GM18499 (cell line): ENCODE data around the gene PSMC1.
"Not testable (repeated sequence)": the region's sequence is repeated elsewhere in the genome, so short reads cannot be mapped to it uniquely, and the experiment has no call there.

Experiments
- ATAC-seq: cut with Tn5 transposase; IDR thresholded peaks from one replicate; pipeline ENCODE4 v1.9.1; 2021; ENCODE audit warnings: moderate number of reproducible peaks; ENCODE audit not compliant: insufficient read depth, unreplicated experiment

The PSMC1 gene

DNA sequence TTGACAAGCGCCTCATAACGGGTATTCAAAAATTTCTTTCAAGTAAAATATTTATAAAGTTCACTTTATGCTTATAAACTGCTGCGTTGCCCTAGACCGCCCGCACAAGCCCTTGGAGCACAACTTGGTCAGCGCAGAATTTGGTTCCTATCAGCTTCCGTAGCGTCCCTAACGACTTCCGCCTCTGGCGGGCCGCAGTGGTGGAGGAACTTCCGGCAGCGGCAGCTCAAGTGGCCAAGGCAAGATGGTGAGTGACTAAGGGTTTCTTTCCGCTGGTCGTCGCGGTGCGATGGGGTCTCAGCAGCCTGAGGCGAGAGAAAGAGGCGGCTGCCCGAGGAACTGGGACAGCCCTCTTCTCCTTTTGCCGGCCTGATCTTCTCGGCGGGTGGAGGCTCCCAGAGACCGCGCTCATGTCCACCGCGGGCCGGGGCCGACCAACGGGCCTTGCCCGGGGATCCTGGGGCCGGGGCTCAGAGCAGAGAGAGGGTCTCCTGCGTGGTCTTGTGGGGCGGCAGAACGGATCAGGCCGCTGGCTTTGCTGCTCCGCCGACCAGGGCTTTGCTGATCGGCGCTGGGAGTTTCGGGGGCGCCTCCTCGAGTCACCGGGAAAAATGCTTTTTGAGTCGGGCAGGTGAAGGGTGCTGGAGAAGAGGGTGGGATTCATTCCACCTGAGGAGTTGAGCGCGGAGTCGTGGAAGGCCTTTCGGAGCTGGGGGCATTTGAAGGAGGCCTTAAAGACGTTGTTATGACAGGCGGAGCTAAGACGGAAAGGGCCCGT is at the start of gene PSMC1:
Gene PSMC1, plus strand, starts transcription at position 200 of the 778 bp plus-strand sequence. Its CDS starts 45 bp downstream, at position 245.
- ATAC-seq = peak; percentile 90

DNA sequence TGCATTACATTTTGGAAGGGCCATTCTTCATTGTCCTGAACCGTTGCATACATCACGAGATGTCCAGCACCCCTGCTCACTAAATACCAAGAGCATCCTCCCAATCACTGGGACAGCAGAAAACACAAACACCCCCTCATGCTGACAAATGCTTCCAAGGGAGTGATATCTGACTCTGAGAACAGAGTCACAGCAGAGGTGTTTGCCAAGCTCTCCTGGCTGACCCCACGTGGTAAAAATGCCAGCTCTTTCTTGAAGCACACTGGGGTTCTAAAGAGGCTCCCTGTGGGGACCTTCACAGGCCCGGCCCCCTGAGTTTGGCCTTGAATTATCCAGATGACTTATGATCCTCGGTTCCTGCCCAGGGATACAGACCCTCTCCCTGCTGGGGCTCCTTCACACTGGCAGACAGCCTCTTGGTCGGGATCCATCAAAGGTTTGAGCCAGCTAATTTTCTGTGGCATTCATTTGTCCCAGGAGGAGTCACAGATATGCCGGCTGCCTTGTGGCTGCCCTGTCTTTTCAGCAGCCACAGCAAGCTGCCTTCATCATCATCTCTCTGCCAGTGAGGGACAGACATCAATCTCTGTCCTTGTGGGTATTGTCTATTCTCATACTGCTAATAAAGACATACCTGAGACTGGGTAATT is 43.1 kb upstream of the PSMC1 start:
- no peak for ATAC-seq

DNA sequence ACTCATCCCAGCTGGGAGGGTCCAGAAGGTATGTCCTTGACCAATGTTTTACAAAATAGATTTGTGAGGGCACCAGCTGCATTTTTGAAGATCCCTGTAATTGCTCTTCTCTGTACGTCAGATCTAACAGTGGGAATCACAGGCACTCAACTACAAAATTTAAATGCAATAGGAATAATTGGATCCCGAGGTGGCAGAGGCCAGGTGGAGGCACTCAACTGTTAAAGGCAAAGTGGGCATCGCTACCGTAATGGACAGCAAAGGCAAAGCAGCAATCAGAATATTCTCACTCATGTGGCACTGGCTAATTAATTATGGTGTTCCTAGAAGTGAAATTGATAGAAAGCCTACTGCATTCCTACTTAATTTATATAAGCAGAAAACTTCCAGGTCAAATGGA is 27.9 kb upstream of the PSMC1 start:
- ATAC-seq = no peak

DNA sequence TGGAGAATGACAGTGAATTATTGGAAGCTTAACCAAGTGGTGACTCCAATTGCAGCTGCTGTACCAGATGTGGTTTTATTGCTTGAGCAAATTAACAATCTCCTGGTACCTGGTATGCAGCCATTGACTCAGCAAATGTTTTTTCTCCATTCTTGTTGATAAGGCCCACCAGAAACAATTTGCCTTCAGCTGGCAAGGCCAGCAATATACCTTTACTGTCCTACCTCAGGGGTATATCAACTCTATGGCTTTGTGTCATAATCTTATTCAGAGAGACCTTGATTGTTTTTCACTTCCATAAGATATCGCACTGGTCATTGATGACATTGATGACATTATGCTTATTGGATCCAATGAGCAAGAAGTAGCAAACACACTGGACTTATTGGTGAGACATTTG is 26.4 kb upstream of the PSMC1 start:
- not testable (repeated sequence) for ATAC-seq

- no peak for ATAC-seq
These were observed 21.0 kb upstream of the PSMC1 start for GRCh38 chr14:90235179-90235976.

- ATAC-seq = no peak
These were observed 17.2 kb upstream of the PSMC1 start for GRCh38 chr14:90239139-90239538.

DNA sequence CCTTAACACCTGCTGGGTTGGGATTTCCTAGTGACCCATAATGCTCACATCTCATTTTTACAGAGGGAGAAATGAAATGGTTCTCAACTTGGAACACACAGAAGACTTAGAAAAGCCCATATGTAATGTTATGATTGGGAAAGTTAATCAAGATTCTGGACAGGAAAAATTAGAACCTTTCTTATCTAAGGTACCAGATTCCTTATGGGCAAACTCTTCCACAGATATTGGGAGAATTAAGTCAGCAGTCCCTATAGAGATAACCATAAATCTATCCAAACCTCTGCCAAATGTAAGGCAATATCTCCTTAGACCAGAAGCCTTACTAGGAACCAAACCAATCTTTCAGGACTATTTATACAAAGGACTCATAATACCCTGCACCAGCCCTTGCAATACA is 13.9 kb upstream of the PSMC1 start:
- ATAC-seq = no peak

- no peak for ATAC-seq
These were observed 9.4 kb upstream of the PSMC1 start for GRCh38 chr14:90246936-90247335.

DNA sequence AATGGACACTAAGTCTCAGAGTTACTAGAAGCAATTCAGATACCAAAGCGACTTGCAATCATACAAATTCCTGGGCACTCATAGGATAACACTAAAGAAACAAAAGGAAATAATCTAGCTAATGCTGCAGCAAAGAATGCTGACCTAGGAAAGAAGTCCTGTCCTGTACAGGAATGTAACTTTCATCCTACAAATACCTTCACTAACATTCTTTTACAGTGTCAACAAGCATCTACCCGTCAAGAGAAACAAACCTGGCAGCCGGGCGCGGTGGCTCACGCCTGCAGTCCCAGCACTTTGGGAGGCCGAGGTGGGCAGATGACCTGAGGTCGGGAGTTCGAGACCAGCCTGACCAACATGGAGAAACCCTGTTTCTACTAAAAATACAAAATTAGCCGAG is 8.9 kb upstream of the PSMC1 start:
- not testable (repeated sequence) for ATAC-seq

DNA sequence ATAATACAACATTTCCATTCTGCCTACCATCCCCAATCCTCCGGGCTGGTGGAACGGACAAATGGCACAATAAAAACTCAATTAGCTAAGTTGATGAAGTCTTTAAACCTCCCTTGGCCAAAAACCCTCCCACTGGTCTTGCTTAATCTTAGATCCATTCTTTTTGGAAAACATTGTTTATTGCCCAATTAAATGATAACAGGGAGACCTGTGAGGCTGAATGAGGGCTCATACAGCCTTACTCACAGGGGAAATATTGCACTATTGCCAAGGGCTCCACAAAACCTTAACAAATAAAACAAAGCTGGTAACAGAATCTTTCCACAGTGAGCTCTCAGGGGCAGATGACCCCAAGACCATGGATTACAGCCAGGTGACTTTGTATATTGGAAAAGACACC is 7.8 kb upstream of the PSMC1 start:
- no peak for ATAC-seq

- ATAC-seq = no peak
These were observed 2.5 kb upstream of the PSMC1 start for GRCh38 chr14:90253826-90254225.

DNA sequence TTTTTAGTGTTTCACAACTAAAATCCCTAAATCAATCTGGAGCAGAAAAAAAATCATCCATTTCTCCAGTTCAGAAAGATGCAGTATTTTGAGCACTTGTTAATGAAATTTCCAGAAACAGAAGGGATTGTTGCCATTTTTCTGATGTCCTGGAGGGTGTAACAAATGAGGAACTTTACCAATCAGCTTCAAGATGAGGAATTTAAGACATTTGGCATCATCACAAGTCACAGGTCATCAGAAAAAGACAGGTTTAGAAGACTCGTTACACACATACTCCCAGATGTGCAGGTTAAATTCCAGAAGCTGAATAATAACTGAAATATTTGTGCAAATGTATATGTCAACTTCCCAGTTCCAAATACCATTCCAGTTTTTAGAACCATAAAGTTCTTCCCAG is 482 bp upstream of the PSMC1 start:
- no peak for ATAC-seq

DNA sequence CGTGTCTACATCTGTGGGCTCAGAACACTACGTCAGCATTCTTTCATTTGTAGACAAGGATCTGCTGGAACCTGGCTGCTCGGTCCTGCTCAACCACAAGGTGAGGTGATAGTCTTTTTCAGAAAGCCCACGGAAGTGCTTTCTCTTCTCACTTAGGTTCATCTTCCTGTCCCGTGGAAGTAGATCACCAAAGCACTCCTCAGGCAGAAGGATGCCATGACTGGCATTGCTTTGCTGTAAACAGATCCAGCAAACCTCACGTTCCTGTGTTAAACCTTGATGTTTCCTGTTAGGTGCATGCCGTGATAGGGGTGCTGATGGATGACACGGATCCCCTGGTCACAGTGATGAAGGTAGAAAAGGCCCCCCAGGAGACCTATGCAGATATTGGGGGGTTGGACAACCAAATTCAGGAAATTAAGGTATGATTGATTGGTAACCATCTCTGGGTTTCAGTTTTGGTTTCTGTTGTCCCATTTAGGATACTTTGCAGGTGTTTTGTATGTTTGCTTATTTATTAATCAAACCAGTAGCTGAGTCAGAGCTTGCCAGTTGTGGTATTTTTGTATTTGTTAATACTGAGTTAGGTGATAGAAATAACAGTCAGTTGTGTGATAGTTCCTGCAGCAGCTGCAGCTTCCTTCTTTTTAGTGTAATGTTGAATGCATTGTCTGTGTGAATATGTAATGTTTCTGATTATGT is 7.5 kb downstream of the PSMC1 start:
- no peak for ATAC-seq

- no peak for ATAC-seq
These were observed 10.2 kb downstream of the PSMC1 start for GRCh38 chr14:90266441-90267154.

- ATAC-seq = no peak
These were observed 12.1 kb downstream of the PSMC1 start for GRCh38 chr14:90268420-90268819.

DNA sequence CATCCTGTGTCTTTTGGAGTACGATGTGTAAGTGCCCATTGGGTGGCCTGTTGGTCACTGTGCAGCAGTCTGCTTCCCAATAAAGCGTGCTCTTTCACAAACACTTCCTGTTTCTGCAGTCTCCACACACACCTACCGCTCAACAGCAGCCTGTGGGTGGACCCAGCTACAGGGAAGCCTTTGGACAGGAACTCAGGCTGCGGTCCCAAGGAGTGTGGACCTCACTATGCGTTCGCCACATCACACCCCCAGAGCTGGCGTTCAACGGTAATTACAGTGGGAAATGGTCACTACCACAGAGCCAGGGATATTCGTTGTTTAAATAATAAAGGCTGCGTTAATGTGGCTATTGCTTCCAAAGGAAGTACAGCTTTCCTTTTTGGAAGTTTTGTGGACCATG is 16.2 kb downstream of the PSMC1 start:
- no peak for ATAC-seq

GRCh38 chr14:90273532-90273931 is 17.2 kb downstream of the PSMC1 start:
- no peak for ATAC-seq

- ATAC-seq = no peak
These were observed 17.7 kb downstream of the PSMC1 start for GRCh38 chr14:90274019-90274418.

DNA sequence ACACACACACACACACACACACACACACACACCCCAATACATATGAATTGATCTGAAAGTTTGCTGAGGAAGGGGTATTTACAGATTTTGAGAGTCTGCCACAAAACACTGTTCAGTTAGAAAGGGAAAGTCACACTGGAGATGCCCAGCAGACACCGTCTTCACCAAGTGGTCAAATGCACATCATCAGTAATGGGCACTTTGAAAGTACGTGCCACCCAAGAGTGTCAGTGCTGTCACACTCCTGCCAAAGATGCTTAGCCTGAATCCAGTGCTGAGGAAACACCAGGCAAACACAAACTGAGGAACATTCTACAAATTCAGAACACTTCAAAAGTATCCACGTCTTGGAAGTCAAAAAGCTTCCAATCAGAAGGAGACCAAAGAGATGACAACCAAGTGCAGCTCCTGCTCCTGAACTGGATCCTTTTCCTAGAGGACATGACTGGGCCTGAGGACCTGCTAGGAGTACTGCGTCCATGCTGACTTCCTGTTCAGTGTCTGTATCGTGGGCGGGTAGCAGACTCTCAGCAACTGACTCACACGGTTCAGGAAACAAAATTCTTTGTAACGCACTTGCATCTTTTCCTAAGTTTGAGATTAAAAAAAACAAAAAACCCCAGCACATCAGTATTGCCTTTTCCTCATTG is 18.6 kb downstream of the PSMC1 start:
- no peak for ATAC-seq

GRCh38 chr14:90275458-90275814 is 19.1 kb downstream of the PSMC1 start:
- ATAC-seq = no peak
